Activated T-cell treated with anti-CD3 and anti-CD28 coated beads, Interleukin-2, amount 50 U/mL, for 72 hours (primary cell): ENCODE measurements around the gene OR51B2. TPM values are rescaled to one million over a fixed set of nuclear protein-coding genes. Genes with fewer than 3 reads are reported as not detected.

ENCODE experiments used
- total RNA-seq, 2 donors: library from RNA; stranded (reverse); gene quantifications; one replicate each; pipeline ENCODE4 v1.2.3, GENCODE V29; 2022

The OR51B2 gene
- total RNA-seq, 2 donors from 2014 or later, result not detected

Other genes with a start within 250 kb of the OR51B2 start
- not detected for gene OR52A5, start 185.9 kb downstream of the OR51B2 start, total RNA-seq
- not detected for gene OR52A1, start 169.5 kb downstream of the OR51B2 start, total RNA-seq
- gene OR51V1, start 123.6 kb downstream of the OR51B2 start, total RNA-seq, result not detected
- not detected for gene HBB, start 97.2 kb downstream of the OR51B2 start, total RNA-seq
- under 1 TPM in 1 of 2 donors, not detected in 1; 0.46 TPM for gene HBD, start 89.8 kb downstream of the OR51B2 start, total RNA-seq
- gene HBG1, start 74.4 kb downstream of the OR51B2 start, total RNA-seq, result not detected
- gene HBG2, start 69.5 kb downstream of the OR51B2 start, total RNA-seq, result not detected
- not detected for gene HBE1, start 54.4 kb downstream of the OR51B2 start, total RNA-seq
- gene OR51B4, start 22.4 kb downstream of the OR51B2 start, total RNA-seq, result not detected
- gene OR51B5, start 19.2 kb upstream of the OR51B2 start, total RNA-seq, result under 1 TPM in 1 of 2 donors, not detected in 1; 0.30 TPM
- not detected for gene OR51B6, start 27.2 kb upstream of the OR51B2 start, total RNA-seq
- gene OR51M1, start 59.5 kb upstream of the OR51B2 start, total RNA-seq, result not detected
- not detected for gene OR51Q1, start 97.8 kb upstream of the OR51B2 start, total RNA-seq
- not detected for gene OR51I1, start 117.2 kb upstream of the OR51B2 start, total RNA-seq
- gene OR51I2, start 125.0 kb upstream of the OR51B2 start, total RNA-seq, result not detected
- not detected for gene OR52D1, start 164.4 kb upstream of the OR51B2 start, total RNA-seq
- gene UBQLN3, start 185.7 kb upstream of the OR51B2 start, total RNA-seq, result not detected
- under 1 TPM in 1 of 2 donors, not detected in 1; 0.30 TPM for gene UBQLNL, start 192.4 kb upstream of the OR51B2 start, total RNA-seq
- gene OR52H1, start 224.2 kb upstream of the OR51B2 start, total RNA-seq, result not detected